ENCODE measurements around the gene BPIFB4.

DNA sequence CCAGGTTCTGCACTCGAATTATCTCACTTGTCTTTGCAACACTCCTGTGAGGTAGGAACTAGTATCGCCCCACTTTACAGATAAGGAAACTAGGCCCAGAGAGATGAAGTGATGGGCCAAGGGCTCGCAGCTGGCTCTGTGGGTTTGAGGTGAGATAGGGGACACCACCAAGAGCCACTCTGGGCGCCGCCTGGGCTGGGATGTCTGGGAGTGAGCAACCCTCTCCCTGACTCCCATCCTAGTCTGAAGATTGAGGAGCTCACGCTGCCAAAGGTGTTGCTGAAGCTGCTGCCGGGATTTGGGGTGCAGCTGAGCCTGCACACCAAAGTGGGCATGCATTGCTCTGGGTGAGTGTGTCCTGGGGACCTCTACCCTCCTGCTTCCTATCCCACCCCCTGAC is 20.3 kb upstream of the BPIFB4 start:
- TF ChIP-seq, protein P1, sequence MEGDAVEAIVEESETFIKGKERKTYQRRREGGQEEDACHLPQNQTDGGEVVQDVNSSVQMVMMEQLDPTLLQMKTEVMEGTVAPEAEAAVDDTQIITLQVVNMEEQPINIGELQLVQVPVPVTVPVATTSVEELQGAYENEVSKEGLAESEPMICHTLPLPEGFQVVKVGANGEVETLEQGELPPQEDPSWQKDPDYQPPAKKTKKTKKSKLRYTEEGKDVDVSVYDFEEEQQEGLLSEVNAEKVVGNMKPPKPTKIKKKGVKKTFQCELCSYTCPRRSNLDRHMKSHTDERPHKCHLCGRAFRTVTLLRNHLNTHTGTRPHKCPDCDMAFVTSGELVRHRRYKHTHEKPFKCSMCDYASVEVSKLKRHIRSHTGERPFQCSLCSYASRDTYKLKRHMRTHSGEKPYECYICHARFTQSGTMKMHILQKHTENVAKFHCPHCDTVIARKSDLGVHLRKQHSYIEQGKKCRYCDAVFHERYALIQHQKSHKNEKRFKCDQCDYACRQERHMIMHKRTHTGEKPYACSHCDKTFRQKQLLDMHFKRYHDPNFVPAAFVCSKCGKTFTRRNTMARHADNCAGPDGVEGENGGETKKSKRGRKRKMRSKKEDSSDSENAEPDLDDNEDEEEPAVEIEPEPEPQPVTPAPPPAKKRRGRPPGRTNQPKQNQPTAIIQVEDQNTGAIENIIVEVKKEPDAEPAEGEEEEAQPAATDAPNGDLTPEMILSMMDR (IDR thresholded peaks at IDR 0.05) = no peak
- TF ChIP-seq POLR2A (IDR thresholded peaks at IDR 0.05) = no peak
